SK-N-SH treated with all-trans-retinoic acid at 6 μM for 48 hours (cell line): ENCODE measurements around the gene KLF15.

Experiments used
- ATAC-seq: fragments of 200-7000 bp; cut with Tn5 transposase; 3 replicates; pipeline ENCODE4 v1.9.1; 2020; ENCODE audit warnings: mild to moderate bottlenecking, moderate library complexity
- ARNTL ChIP-seq: fragments of 450-650 bp; formaldehyde crosslinking; IDR thresholded peaks from 2 replicates; pipeline ENCODE4 v1.5.0; 2020; ENCODE audit warnings: low read depth, mild to moderate bottlenecking, moderate library complexity, borderline replicate concordance
- BACH2 ChIP-seq: fragments of 250-450 bp; sonication (Bioruptor Pico); IDR thresholded peaks from 2 replicates; pipeline ENCODE4 v1.9.0; 2021; ENCODE audit warnings: mild to moderate bottlenecking, borderline replicate concordance
- CREB5 ChIP-seq: fragments of 250-450 bp; sonication (Bioruptor Pico); IDR thresholded peaks from 2 replicates; pipeline ENCODE4 v1.5.1; 2020; ENCODE audit warnings: low read depth, mild to moderate bottlenecking, moderate library complexity
- CSDC2 ChIP-seq: fragments of 250-450 bp; sonication (Bioruptor Pico); IDR thresholded peaks from 2 replicates; pipeline ENCODE4 v1.5.0; 2020; ENCODE audit warnings: mild to moderate bottlenecking, moderate library complexity
- ESRRG ChIP-seq: fragments of 250-450 bp; sonication (Bioruptor Pico); IDR thresholded peaks from 2 replicates; pipeline ENCODE4 v1.6.1; 2021; ENCODE audit warnings: mild to moderate bottlenecking
- ISL1 ChIP-seq: fragments of 250-450 bp; sonication (Bioruptor Pico); IDR thresholded peaks from 2 replicates; pipeline ENCODE4 v2.1.2; 2022; ENCODE audit warnings: mild to moderate bottlenecking, moderate library complexity
- OSR1 ChIP-seq: fragments of 250-450 bp; sonication (Bioruptor Pico); IDR thresholded peaks from 2 replicates; pipeline ENCODE4 v1.8.0; 2022; ENCODE audit warnings: moderate library complexity, mild to moderate bottlenecking, inconsistent platforms
- PATZ1 ChIP-seq: fragments of 250-450 bp; sonication (Bioruptor Pico); IDR thresholded peaks from 2 replicates; pipeline ENCODE4 v1.8.0; 2020; ENCODE audit warnings: mild to moderate bottlenecking, moderate library complexity, borderline replicate concordance
- PPARA ChIP-seq: fragments of 250-450 bp; sonication (Bioruptor Pico); IDR thresholded peaks from 2 replicates; pipeline ENCODE4 v1.5.0; 2020; ENCODE audit warnings: mild to moderate bottlenecking, borderline replicate concordance
- RARB ChIP-seq: fragments of 250-450 bp; sonication (Bioruptor Pico); IDR thresholded peaks from 2 replicates; pipeline ENCODE4 v1.8.0; 2021; ENCODE audit warnings: mild to moderate bottlenecking, moderate library complexity
- SNAI2 ChIP-seq: fragments of 250-450 bp; sonication (Bioruptor Pico); IDR thresholded peaks from 2 replicates; pipeline ENCODE4 v1.5.0; 2020; ENCODE audit warnings: mild to moderate bottlenecking, moderate library complexity
- TCF4 ChIP-seq: fragments of 250-450 bp; sonication (Bioruptor Pico); IDR thresholded peaks from 2 replicates; pipeline ENCODE4 v1.8.0; 2021; ENCODE audit warnings: mild to moderate bottlenecking, moderate library complexity, borderline replicate concordance
- TOX ChIP-seq: fragments of 250-450 bp; sonication (Bioruptor Pico); IDR thresholded peaks from 2 replicates; pipeline ENCODE4 v1.8.0; 2021; ENCODE audit warnings: mild to moderate bottlenecking, moderate library complexity, borderline replicate concordance
- TSHZ2 ChIP-seq: fragments of 250-450 bp; sonication (Bioruptor Pico); IDR thresholded peaks from 2 replicates; pipeline ENCODE4 v1.5.0; 2020; ENCODE audit warnings: mild to moderate bottlenecking, moderate library complexity
- ZC3H10 ChIP-seq: fragments of 250-450 bp; sonication (Bioruptor Pico); IDR thresholded peaks from 2 replicates; pipeline ENCODE4 v1.5.1; 2021; ENCODE audit warnings: mild to moderate bottlenecking, moderate library complexity
- ZFP3 ChIP-seq: fragments of 250-450 bp; sonication (Bioruptor Pico); IDR thresholded peaks from 2 replicates; pipeline ENCODE4 v1.5.0; 2020; ENCODE audit warnings: mild to moderate bottlenecking, moderate library complexity
- ZFP30 ChIP-seq: fragments of 450-650 bp; formaldehyde crosslinking; IDR thresholded peaks from 2 replicates; pipeline ENCODE4 v1.5.0; 2022; ENCODE audit warnings: mild to moderate bottlenecking, moderate library complexity
- ZNF70 ChIP-seq: fragments of 450-650 bp; formaldehyde crosslinking; IDR thresholded peaks from 2 replicates; pipeline ENCODE4 v1.5.0; 2020; ENCODE audit warnings: mild to moderate bottlenecking, moderate library complexity
- ZNF8 ChIP-seq: fragments of 450-650 bp; formaldehyde crosslinking; IDR thresholded peaks from 2 replicates; pipeline ENCODE4 v1.5.0; 2020; ENCODE audit warnings: mild to moderate bottlenecking, moderate library complexity
- TF ChIP-seq, protein P1 (sequence below): fragments of 250-450 bp; sonication (Bioruptor Pico); IDR thresholded peaks from 2 replicates; pipeline ENCODE4 v1.5.1; 2021; ENCODE audit warnings: mild to moderate bottlenecking, moderate library complexity

The KLF15 gene

GRCh38 chr3:126365351-126366277 is 8.4 kb upstream of the KLF15 start (continued):
- TF ChIP-seq TCF4, result no peak

DNA sequence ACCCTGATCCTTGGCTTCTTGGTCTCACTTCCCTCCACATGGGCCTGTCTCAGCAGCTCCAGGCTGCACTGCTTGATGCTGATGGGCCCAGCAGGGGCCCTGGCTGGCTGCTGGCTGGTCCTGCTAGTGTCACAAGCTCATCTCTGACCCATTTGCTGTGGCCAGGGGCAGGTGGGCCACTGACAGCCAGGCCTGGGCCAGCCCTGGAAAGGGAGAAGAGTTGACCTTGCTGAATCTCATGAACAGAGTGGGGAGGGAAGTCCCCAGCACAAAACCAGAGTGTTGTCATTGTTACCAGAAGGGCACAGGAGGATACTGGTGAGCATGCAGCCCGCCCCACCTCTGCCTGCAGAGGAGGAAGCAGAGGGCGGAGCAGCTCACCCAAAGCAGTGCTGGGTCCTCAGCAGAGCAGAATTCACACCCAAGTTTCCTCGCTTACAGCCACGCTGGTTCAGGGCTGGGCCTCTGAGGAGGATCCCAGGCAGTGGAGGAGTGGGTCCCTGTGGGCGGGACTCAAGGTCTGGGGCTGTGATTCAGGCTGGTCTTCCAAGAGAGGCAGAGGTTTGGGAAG is 7.6 kb upstream of the KLF15 start:
- TF ChIP-seq ISL1 (CRISPR knock-in tag) (no peak), CSDC2 (no peak)
- ATAC-seq, result no peak

DNA sequence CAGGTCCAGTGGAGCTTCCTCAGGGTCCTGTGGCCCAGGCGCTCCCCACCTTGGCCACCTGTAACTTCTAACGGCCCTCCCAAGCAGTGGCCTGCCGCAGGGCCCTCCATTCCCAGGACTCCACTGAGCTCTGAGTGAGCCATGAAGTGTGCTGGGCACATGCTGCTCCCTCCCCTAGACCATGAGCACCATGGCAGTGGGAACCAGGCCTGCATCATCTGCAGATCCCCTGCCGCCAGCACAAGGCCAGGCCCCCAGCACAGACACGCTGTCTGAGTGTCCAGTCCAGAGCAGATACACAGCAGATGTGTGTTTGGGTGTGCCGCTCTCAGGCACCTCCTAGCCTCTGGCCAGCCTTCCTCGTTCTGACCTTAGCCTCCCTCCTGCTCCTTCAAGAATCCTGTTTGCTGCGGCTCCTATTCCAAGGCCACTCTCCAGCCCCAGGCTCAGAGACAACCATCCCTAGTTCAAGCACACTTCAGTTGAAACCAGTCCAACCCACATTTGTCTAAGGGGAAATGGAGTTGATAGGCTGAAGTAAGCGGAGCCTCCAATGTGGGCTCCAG is 7.0 kb upstream of the KLF15 start:
- no peak for ATAC-seq
- no peak for TF ChIP-seq TCF4
- TF ChIP-seq OSR1, result no peak
- TF ChIP-seq, protein P1, sequence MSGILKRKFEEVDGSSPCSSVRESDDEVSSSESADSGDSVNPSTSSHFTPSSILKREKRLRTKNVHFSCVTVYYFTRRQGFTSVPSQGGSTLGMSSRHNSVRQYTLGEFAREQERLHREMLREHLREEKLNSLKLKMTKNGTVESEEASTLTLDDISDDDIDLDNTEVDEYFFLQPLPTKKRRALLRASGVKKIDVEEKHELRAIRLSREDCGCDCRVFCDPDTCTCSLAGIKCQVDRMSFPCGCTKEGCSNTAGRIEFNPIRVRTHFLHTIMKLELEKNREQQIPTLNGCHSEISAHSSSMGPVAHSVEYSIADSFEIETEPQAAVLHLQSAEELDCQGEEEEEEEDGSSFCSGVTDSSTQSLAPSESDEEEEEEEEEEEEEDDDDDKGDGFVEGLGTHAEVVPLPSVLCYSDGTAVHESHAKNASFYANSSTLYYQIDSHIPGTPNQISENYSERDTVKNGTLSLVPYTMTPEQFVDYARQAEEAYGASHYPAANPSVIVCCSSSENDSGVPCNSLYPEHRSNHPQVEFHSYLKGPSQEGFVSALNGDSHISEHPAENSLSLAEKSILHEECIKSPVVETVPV (CRISPR knock-in tag), result no peak
- TF ChIP-seq ZNF8 (CRISPR knock-in tag), result no peak

DNA sequence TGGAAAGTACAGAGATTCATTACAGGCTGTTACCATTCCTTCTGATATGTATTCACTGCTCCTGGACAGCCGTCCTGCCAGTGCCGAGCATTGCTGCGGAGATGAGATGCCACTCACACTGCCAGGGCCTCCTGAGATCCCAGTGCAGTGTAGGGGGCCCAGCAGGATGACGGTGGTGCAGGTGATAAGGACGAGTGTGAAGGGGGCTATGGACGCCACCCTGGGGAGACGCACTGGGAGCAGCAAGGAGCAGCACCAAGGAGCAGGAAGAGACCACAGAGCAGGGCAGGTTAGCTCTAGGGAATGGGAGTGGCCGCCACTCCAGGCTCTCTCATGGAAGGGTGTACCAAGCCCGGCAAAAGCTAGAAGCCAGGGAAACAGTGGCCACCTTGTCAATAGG is 4.0 kb upstream of the KLF15 start:
- ATAC-seq, result no peak
- TF ChIP-seq RARB (CRISPR knock-in tag) (no peak), SNAI2 (CRISPR knock-in tag) (no peak), ARNTL (CRISPR knock-in tag) (no peak), ZNF8 (CRISPR knock-in tag) (no peak), TSHZ2 (CRISPR knock-in tag) (no peak), ISL1 (CRISPR knock-in tag) (no peak), ZNF70 (CRISPR knock-in tag) (no peak), ZFP3 (no peak), OSR1 (no peak), ZC3H10 (CRISPR knock-in tag) (no peak), PATZ1 (CRISPR knock-in tag) (no peak), TOX (CRISPR knock-in tag) (no peak), PPARA (CRISPR knock-in tag) (no peak), ESRRG (CRISPR knock-in tag) (no peak), CSDC2 (no peak), BACH2 (CRISPR knock-in tag) (no peak), ZFP30 (CRISPR knock-in tag) (no peak), CREB5 (CRISPR knock-in tag) (no peak), TCF4 (no peak)
- TF ChIP-seq, protein P1 (CRISPR knock-in tag), result no peak
